B cell (primary cell): ENCODE data around the gene MLLT10. TPM values are rescaled to one million over a fixed set of nuclear protein-coding genes. Genes with fewer than 3 reads are reported as not detected.

Experiments used
- ATAC-seq: fragments of 200-7000 bp; cut with Tn5 transposase; one replicate; pipeline ENCODE4 v1.10.0; 2021; ENCODE audit warnings: low read depth, mild to moderate bottlenecking, moderate number of reproducible peaks, moderate library complexity
- CTCF ChIA-PET: fragments of 350-600 bp; sonication (Branson Sonifier 250); formaldehyde crosslinking; loops from one replicate; lab custom pipeline; 2021; ENCODE audit warnings: antibody characterized with exemption, inconsistent platforms; lab: Charles Lee
- POLR2A ChIA-PET: fragments of 350-600 bp; sonication (Branson Sonifier 250); formaldehyde crosslinking; loops from one replicate; lab custom pipeline; 2021; ENCODE audit warnings: antibody characterized with exemption; lab: Charles Lee
- DNase-seq: peaks from one replicate; pipeline ENCODE4 v3.0.0; 2013
- H2AFZ ChIP-seq: 2 replicates; pipeline ENCODE4 v1.6.1; 2012; ENCODE audit warnings: mild to moderate bottlenecking, low read depth, low read length; ENCODE audit not compliant: insufficient read depth, poor library complexity, severe bottlenecking
- H3K27ac ChIP-seq, 2 donors: 1 replicate in 1 of 2; 2 replicates in 1 of 2; pipeline ENCODE4 v1.5.1; 2012 to 2013; ENCODE audit warnings: low read length in 2 of 2, mild to moderate bottlenecking in 2 of 2, moderate library complexity in 1 of 2
- H3K27me3 ChIP-seq, 4 experiments: fragments of 200-600 bp in 1 of 4; sonication (generic) in 1 of 4; replicated peaks in 1 of 4; 1 replicate in 2 of 4; 2 replicates in 2 of 4; pipeline versions ENCODE4 v1.6.1 to v1.7.0; 2013 to 2016; ENCODE audit warnings: low read length in 3 of 4, mild to moderate bottlenecking in 2 of 4, mixed read lengths in 1 of 4, moderate library complexity in 1 of 4; ENCODE audit not compliant: insufficient read depth in 4 of 4, control insufficient read depth in 3 of 4; ENCODE audit errors: control extremely low read depth in 1 of 4
- H3K36me3 ChIP-seq, 2 experiments: replicated peaks in 1 of 2; 1 replicate in 1 of 2; 2 replicates in 1 of 2; pipeline versions ENCODE4 v1.6.1 to v1.7.1; 2013; ENCODE audit warnings: low read length in 1 of 2; ENCODE audit not compliant: insufficient read depth in 2 of 2, control insufficient read depth in 1 of 2; ENCODE audit errors: control extremely low read depth in 1 of 2, extremely low read depth in 1 of 2
- H3K4me1 ChIP-seq, 2 donors: fragments of 200-600 bp in 1 of 2; sonication (generic) in 1 of 2; 1 replicate in 1 of 2; 2 replicates in 1 of 2; pipeline versions ENCODE4 v1.5.1 to v1.6.1; 2013 to 2017; ENCODE audit warnings: low read length in 2 of 2; ENCODE audit not compliant: control insufficient read depth in 2 of 2, insufficient read depth in 2 of 2
- H3K4me2 ChIP-seq: replicated peaks from 2 replicates; pipeline ENCODE3; 2012; ENCODE audit warnings: mild to moderate bottlenecking, low read depth, low read length; ENCODE audit not compliant: poor library complexity, severe bottlenecking
- H3K4me3 ChIP-seq, 5 experiments: fragments of 200-600 bp in 1 of 5; sonication (generic) in 1 of 5; 1 replicate in 3 of 5; 2 replicates in 2 of 5; pipeline versions ENCODE4 v1.5.1 to v1.7.0; 2011 to 2016; ENCODE audit warnings: low read length in 4 of 5, mild to moderate bottlenecking in 4 of 5, low read depth in 2 of 5, control low read depth in 1 of 5, moderate library complexity in 1 of 5; ENCODE audit not compliant: insufficient read depth in 1 of 5; ENCODE audit errors: control extremely low read depth in 1 of 5, extremely low read depth in 1 of 5
- H3K79me2 ChIP-seq: fragments of 200-600 bp; sonication (generic); one replicate; pipeline ENCODE4 v1.6.0; 2016; ENCODE audit warnings: low read length; ENCODE audit not compliant: control insufficient read depth, insufficient read depth
- H3K9ac ChIP-seq: fragments of 200-600 bp; sonication (generic); 2 replicates; pipeline ENCODE4 v1.6.1; 2017; ENCODE audit warnings: mild to moderate bottlenecking, low read length, moderate library complexity
- H3K9me3 ChIP-seq, 3 donors: one replicate each; pipeline versions ENCODE4 v1.6.1 to v1.7.1; 2013; ENCODE audit warnings: low read length in 2 of 3; ENCODE audit not compliant: control insufficient read depth in 2 of 3, insufficient read depth in 1 of 3; ENCODE audit errors: control extremely low read depth in 1 of 3
- H4K20me1 ChIP-seq: 2 replicates; pipeline ENCODE4 v1.6.0; 2012; ENCODE audit warnings: mild to moderate bottlenecking, low read length; ENCODE audit not compliant: insufficient read depth, control insufficient read depth, poor library complexity, severe bottlenecking
- H3K27ac Mint-ChIP-seq: one replicate; pipeline ENCODE4 v1.8.0; 2021; ENCODE audit warnings: mixed read lengths
- H3K27me3 Mint-ChIP-seq: one replicate; pipeline ENCODE4 v1.8.0; 2021; ENCODE audit warnings: mixed read lengths
- H3K4me1 Mint-ChIP-seq: one replicate; pipeline ENCODE4 v1.8.0; 2021; ENCODE audit warnings: mixed read lengths
- H3K4me3 Mint-ChIP-seq: one replicate; pipeline ENCODE4 v1.8.0; 2021; ENCODE audit warnings: mixed read lengths
- H3K9me3 Mint-ChIP-seq: one replicate; pipeline ENCODE4 v1.8.0; 2022; ENCODE audit warnings: mixed read lengths; ENCODE audit not compliant: insufficient read depth
- CTCF ChIP-seq: fragments of 200-600 bp; IDR thresholded peaks from one replicate; pipeline ENCODE4 v1.8.0; 2022; ENCODE audit warnings: antibody characterized with exemption, mild to moderate bottlenecking
- EZH2 ChIP-seq: IDR thresholded peaks from 2 replicates; pipeline ENCODE4 v1.6.1; 2012; ENCODE audit warnings: borderline replicate concordance, low read depth, mild to moderate bottlenecking, moderate library complexity, low read length; ENCODE audit not compliant: insufficient read depth, poor library complexity, severe bottlenecking
- WGBS: methylation state at CpG from one replicate; pipeline ENCODE4 v1.1.5; 2013; ENCODE audit warnings: missing lambda C conversion rate; ENCODE audit not compliant: insufficient coverage; 5-methylcytosine and 5-hydroxymethylcytosine counted together
- intact Hi-C: fragments of 100-400 bp; cut with micrococcal nuclease; formaldehyde crosslinking; loops from one replicate; pipeline ENCODE4 v1.10.0; 2022
- polyA plus RNA-seq: library from polyadenylated mRNA; depleted of rRNA; stranded (reverse); fragments of >200 nt; gene quantifications from 2 replicates; pipeline ENCODE4 v1.2.3, GENCODE V29; 2012
- total RNA-seq, 2 donors: library from RNA; stranded (reverse); fragments of 120-200 nt in 1 of 2; gene quantifications; 1 replicate in 1 of 2; 2 replicates in 1 of 2; pipeline versions ENCODE4 v1.2.3 to v1.2.4, GENCODE V29; 2013 to 2022

Gene MLLT10
- total and polyA plus RNA-seq, 2 donors (not counting 1 experiment from before 2014, with no cell fraction given), result 21.7 to 70.5 TPM

GRCh38 chr10:21740989-21741388, 207.0 kb downstream of the MLLT10 start:
- H3K9me3 Mint-ChIP-seq, result no peaks in the 10 kb centered on the region
- no peaks in the 10 kb centered on the region for H3K27me3 Mint-ChIP-seq
- H3K79me2 ChIP-seq, result no peaks in the 10 kb centered on the region
- H2AFZ ChIP-seq, result no peak overlapping the region
- TF ChIP-seq CTCF, result no peak
- no peak for TF ChIP-seq EZH2
- ChIA-PET POLR2A (no interaction called here), CTCF (interaction anchor here (1.5 kb wide), 1 partner anchor 9 kb away, joined by 5 read pairs; no protein-coding TSS in a partner anchor)
- no peaks in the 10 kb centered on the region for H3K27me3 ChIP-seq
- H3K4me1 Mint-ChIP-seq, result peaks cover 6% of the 10 kb centered on the region
- H4K20me1 ChIP-seq, result no peaks in the 10 kb centered on the region
- intact Hi-C loops, result no loop called here
- DNase-seq (no peak), ATAC-seq (no peak)
- no peak overlapping the region for H3K9ac ChIP-seq
- no peak overlapping the region for H3K4me2 ChIP-seq
- no peak overlapping the region for H3K4me3 Mint-ChIP-seq
- no peak overlapping the region for H3K27ac Mint-ChIP-seq
- H3K27ac ChIP-seq, result no peak overlapping the region
- H3K4me3 ChIP-seq, result no peak overlapping the region
- WGBS, result 100% methylated on average over 1 of the region's 4 CpGs
- no peaks in the 10 kb centered on the region for H3K9me3 ChIP-seq
- no peaks in the 10 kb centered on the region for H3K4me1 ChIP-seq
- peaks cover 2 to 67% of the 10 kb centered on the region in 2 experiments for H3K36me3 ChIP-seq

- Mint-ChIP-seq H3K27ac (no peak overlapping the region), H3K4me3 (no peak overlapping the region), H3K4me1 (peaks cover 6% of the 10 kb centered on the region), H3K27me3 (no peaks in the 10 kb centered on the region), H3K9me3 (no peaks in the 10 kb centered on the region)
- intact Hi-C loops, result no loop called here
- Histone ChIP-seq H3K79me2 (no peaks in the 10 kb centered on the region), H3K27ac (no peak overlapping the region), H4K20me1 (no peaks in the 10 kb centered on the region), H3K9ac (no peak overlapping the region), H2AFZ (no peak overlapping the region), H3K36me3 (peaks cover 2 to 56% of the 10 kb centered on the region in 2 experiments), H3K9me3 (no peaks in the 10 kb centered on the region), H3K4me1 (no peaks in the 10 kb centered on the region), H3K27me3 (no peaks in the 10 kb centered on the region), H3K4me3 (no peak overlapping the region), H3K4me2 (no peak overlapping the region)
- ChIA-PET CTCF (no interaction called here), POLR2A (no interaction called here)
- no peak for DNase-seq
- TF ChIP-seq CTCF (no peak), EZH2 (no peak)
- WGBS, result 83% methylated on average over 1 of the region's 5 CpGs
- ATAC-seq, result no peak
These were observed 208.8 kb downstream of the MLLT10 start for GRCh38 chr10:21742740-21743412.
